Uterus (tissue), 2 donors: Measurements from ENCODE around the gene HMX3.

Experiments
- POLR2A ChIP-seq, 2 donors: fragments of 450-650 bp; IDR thresholded peaks; one replicate each; pipeline ENCODE4 v1.6.1; 2016; ENCODE audit warnings: antibody characterized with exemption in 2 of 2, mild to moderate bottlenecking in 1 of 2, moderate library complexity in 1 of 2
- TF ChIP-seq, protein P1 (sequence below), 4 experiments: fragments of 200-600 bp in 2 of 4; fragments of 450-650 bp in 2 of 4; sonication (generic) in 2 of 4; IDR thresholded peaks; one replicate each; pipeline ENCODE4 v1.5.1; 2016 to 2019; ENCODE audit warnings: antibody characterized with exemption in 4 of 4, mild to moderate bottlenecking in 2 of 4, moderate library complexity in 1 of 4

DNA sequence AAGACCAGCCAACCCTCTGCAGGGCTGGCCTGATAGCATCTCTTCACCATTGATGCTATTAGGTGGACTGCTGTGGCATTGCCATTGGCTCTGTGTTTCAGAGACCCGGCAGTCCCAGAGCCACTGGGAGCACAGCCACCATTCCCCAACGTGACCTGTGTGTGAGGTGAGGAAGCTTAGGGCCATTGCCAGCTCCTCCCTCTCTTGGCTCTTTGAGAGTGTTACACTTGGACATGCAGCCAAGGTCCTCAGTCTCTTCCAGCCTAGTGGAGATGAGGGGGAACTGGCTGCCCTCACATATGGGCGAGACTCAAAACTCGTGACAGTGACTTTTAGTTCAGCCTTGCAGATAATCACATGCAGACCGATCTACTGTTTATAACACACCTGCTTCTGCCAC lies 39.3 kb upstream of the HMX3 start:
- TF ChIP-seq, protein P1, sequence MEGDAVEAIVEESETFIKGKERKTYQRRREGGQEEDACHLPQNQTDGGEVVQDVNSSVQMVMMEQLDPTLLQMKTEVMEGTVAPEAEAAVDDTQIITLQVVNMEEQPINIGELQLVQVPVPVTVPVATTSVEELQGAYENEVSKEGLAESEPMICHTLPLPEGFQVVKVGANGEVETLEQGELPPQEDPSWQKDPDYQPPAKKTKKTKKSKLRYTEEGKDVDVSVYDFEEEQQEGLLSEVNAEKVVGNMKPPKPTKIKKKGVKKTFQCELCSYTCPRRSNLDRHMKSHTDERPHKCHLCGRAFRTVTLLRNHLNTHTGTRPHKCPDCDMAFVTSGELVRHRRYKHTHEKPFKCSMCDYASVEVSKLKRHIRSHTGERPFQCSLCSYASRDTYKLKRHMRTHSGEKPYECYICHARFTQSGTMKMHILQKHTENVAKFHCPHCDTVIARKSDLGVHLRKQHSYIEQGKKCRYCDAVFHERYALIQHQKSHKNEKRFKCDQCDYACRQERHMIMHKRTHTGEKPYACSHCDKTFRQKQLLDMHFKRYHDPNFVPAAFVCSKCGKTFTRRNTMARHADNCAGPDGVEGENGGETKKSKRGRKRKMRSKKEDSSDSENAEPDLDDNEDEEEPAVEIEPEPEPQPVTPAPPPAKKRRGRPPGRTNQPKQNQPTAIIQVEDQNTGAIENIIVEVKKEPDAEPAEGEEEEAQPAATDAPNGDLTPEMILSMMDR (IDR thresholded peaks at IDR 0.05): no peak
- no peak for TF ChIP-seq POLR2A (IDR thresholded peaks at IDR 0.05)
